Tibial nerve (tissue), 3 donors: ENCODE measurements around the gene ST3GAL3.

ENCODE experiments used
- CTCF ChIP-seq, 5 experiments: fragments of 200-600 bp in 3 of 5; fragments of 450-650 bp in 2 of 5; sonication (generic) in 3 of 5; IDR thresholded peaks; one replicate each; pipeline ENCODE4 v1.5.1; 2016 to 2019; ENCODE audit warnings: antibody characterized with exemption in 5 of 5, mild to moderate bottlenecking in 3 of 5, moderate library complexity in 2 of 5
- POLR2A ChIP-seq, 2 donors: fragments of 450-650 bp; IDR thresholded peaks; one replicate each; pipeline ENCODE4 v1.6.1; 2017; ENCODE audit warnings: antibody characterized with exemption in 2 of 2, mild to moderate bottlenecking in 2 of 2, moderate library complexity in 2 of 2

- TF ChIP-seq CTCF (IDR thresholded peaks at IDR 0.05) (no peak), POLR2A (IDR thresholded peaks at IDR 0.05) (no peak)
Observed at GRCh38 chr1:43879414-43879813, 172.1 kb downstream of the ST3GAL3 start.
